GM12874 (cell line): ENCODE measurements around the gene MRPL49.

Source experiments
- TF ChIP-seq, protein P1 (sequence below): IDR thresholded peaks from 2 replicates; pipeline ENCODE4 v1.5.1; 2011; ENCODE audit warnings: low read depth, mild to moderate bottlenecking, control low read depth, low read length, moderate library complexity; ENCODE audit not compliant: insufficient read depth

Gene MRPL49

GRCh38 chr11:65172600-65172999 lies 50.5 kb downstream of the MRPL49 start:
- TF ChIP-seq, protein P1, sequence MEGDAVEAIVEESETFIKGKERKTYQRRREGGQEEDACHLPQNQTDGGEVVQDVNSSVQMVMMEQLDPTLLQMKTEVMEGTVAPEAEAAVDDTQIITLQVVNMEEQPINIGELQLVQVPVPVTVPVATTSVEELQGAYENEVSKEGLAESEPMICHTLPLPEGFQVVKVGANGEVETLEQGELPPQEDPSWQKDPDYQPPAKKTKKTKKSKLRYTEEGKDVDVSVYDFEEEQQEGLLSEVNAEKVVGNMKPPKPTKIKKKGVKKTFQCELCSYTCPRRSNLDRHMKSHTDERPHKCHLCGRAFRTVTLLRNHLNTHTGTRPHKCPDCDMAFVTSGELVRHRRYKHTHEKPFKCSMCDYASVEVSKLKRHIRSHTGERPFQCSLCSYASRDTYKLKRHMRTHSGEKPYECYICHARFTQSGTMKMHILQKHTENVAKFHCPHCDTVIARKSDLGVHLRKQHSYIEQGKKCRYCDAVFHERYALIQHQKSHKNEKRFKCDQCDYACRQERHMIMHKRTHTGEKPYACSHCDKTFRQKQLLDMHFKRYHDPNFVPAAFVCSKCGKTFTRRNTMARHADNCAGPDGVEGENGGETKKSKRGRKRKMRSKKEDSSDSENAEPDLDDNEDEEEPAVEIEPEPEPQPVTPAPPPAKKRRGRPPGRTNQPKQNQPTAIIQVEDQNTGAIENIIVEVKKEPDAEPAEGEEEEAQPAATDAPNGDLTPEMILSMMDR = no peak
